ENCODE data around the gene ZHX3. TPM values are rescaled to one million over a fixed set of nuclear protein-coding genes. Genes with fewer than 3 reads are reported as not detected.

ZHX3 gene
- total RNA-seq, 1 donor from 2014 or later = 11.3 TPM

DNA sequence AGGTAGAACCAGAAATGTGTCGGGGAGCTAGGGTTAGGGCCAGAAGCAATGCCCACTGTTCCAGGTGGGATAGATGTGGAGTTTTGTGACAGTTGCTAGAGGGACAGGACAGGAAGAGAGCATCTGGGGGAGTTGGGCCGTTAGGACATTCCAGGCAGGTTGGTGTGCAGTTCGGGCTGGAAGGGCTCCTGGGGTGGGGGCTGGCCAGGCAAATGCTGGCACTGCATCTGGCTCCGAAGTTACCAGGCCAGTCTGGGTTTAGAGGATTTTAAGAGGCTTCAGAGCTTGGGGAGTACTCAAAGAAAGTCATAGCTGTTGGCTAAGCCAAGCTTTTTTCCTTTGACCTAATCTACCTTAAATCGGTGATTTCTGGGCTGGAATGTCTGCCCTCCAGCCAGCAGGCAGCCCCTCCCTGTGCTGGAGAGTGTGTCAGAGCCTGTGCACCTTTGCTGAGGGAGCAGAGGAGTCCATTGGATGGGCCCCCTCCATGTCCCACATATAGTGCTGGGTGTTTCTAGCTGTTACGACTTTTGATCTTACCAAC, 159.4 kb downstream of the ZHX3 start:
- intact Hi-C loops (cut with micrococcal nuclease) = loop anchor here (5.0 to 10.0 kb wide), 2 partner anchors 277 to 534 kb away; no protein-coding TSS in a partner anchor

DNA sequence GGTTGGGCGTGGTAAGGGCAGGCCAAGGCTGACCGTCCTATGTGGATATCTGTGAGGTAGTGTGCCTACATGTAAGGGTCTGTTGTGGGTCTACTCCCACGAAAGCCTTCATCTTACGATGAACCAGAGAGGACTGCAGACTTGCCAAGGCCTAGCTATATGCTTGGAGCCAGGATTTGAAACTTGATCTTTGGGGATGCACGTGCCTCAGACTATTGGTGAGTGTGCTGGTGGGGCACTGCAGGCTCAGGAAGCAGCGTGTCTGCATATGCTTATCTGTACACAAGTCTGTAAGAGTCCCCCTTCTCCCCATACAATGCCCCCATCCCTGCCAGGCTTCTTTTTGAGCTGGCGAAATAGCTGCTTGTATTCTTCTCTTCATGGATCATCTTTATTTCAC, 162.3 kb downstream of the ZHX3 start:
- intact Hi-C loops (cut with micrococcal nuclease) = loop anchor here (5.0 to 10.0 kb wide), 2 partner anchors 280 to 537 kb away; no protein-coding TSS in a partner anchor

DNA sequence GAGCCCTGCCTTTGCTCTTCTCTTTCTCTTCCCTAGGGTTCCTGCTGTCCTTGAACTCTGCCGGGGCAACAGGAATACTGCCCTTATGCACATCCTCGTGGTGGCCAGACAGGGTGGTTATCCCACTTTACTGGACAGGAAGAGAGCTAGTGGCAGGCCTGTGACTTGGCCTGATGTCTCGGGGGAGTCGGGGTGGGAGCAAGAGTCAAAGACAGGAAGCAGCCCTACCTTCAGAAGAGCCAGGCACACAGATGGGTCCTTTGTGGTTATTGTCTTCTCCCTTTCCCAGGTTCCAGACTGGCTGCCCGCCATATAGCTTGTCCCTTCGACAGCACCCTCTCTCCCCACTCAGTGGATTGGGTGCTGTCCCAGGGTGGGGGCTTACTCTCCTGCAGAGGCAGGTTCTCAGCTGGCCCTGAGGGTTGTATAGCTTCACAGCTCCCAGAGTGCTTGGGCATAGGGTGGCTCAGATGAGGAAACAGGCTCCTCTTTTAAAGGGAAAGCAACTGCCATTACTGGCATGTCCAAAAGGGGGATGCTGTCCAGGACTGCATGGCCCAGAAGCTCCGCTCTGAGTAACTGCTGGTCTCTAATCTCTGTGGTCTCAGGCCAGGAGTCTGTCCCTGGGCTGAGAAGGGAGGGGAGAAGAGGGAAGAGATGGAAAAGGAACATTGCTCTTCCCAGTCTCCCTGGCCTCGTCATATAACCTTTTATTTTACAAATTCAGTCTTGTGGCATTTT, 162.9 kb downstream of the ZHX3 start:
- intact Hi-C loops (cut with micrococcal nuclease) = loop anchor here (5.0 to 10.0 kb wide), 2 partner anchors 280 to 538 kb away; no protein-coding TSS in a partner anchor

DNA sequence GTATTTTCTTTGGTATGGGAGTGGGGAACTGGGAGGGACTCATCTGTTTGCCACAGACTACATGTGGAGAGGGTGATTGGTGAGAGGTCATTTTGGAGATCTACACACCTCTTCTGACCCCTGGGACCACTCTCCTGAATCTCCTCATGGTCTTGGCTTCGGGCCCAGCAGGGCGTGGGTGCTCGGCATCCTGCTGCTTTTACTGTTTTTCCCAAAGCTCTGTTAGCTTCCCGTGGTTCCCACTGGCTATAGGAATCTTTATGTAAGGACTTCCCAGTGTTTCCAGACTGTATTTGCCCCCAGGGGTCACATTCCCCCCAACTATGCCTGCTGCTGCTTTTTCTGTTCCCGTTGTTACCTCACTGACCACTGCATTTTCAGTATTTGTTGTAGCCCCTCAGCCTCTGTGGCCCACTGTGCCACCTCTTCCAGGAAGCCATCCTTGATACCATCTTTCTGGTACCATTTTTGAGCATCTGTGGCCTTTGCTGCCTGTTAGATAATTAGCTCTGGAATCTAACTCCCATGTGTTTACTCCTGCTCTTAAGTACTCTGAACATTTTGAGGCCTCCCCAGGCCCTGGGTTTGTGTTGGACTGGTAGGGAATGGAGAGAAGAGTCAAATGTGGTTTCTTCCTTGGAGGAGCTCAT, 165.3 kb downstream of the ZHX3 start:
- intact Hi-C loops (cut with micrococcal nuclease) = loop anchor here (10.0 kb wide), 1 partner anchor 283 kb away; no protein-coding TSS in a partner anchor

DNA sequence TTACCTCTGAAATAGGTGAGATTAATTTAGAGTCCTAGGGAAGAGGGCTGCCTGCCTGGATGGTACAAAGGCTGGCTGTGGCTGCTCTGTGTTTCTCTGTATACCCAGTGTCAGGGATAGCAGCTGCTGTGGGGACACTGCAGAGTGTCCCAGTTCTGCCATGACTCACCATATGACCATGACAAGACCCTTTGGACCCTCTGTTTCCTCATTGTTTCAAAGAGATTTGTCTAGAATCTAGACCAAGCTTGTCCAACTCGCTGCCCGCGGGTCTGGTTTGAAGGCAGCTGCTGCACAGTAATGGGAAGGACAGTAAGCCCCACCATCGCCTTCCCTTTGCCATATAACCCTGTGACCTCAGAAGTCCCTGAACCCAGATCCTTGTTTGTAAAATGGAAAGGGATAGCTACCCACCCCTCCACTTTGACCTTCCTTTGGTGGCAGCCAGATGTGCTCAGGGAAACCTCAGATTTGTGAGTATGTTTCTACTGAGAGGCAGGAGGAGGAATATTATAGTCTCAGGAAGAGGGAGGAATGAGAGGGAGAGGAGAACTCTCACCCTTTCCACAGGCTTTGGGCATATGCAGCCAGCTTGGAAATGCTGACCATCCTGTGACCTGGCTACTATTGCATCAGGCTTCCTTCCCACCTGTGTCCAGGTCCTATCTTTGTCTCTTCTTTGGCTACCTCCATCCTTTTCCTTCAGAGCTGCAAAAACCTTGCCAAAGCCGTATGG, 166.2 kb downstream of the ZHX3 start:
- intact Hi-C loops (cut with micrococcal nuclease) = loop anchor here (10.0 kb wide), 1 partner anchor 283 kb away; no protein-coding TSS in a partner anchor

DNA sequence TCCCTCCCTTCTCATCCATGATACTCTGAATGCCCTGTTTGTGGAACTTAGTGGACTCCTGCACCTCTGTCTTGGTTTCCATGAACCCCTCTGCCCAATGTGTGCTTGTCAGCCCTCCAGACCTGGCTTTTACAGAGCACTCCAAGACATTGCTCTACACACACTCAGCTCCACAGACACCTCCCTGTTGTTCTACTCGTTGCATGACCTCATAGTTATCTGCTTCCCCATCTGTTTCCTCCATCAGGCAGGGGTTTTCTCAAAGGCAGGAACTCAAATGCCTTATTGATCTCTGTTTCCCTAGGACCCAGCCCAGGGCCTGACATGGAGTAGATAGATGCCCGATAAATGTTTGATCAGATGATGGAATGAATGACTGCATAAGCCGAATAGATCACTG, 166.9 kb downstream of the ZHX3 start:
- intact Hi-C loops (cut with micrococcal nuclease) = loop anchor here (10.0 kb wide), 1 partner anchor 284 kb away; no protein-coding TSS in a partner anchor

DNA sequence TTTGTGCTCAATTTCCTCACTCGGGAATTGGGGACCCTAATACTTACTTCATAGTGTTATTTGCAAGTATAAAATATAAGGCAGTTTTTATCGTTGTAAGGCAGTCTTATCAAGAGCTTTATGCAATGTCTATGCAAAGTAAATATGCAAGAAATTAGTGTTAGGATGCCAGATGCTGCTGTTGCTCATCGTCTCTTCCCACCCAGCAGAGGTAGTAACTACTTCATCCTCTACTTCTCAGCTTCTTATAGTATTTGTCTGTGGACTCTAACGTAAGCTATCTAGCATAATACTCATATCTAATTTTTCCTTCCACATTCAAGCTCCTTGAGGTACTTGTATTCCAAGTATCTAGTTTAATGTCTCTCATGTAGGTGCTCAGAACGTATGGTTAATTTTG, 168.6 kb downstream of the ZHX3 start:
- intact Hi-C loops (cut with micrococcal nuclease) = no loop called here

DNA sequence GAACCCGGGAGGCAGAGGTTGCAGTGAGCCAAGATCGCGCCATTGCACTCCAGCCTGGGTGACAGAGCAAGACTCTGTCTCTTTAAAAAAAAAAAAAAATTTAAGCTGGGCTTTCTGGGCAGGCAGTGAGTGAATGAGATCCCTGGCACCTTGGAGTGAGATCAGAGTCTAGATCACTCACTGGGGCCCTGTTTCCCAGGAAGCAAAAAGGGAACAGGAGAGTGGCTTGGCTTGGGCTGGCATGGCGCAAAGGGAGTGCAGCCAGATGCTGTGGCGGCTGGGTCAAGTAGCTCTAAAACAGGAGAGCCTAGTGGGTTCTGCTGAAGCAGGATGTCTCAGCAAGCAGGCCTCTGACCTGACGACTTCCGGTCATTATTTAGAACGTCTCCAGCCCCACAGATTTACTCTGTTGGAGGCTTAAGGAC, 169.8 kb downstream of the ZHX3 start:
- intact Hi-C loops (cut with micrococcal nuclease) = no loop called here

DNA sequence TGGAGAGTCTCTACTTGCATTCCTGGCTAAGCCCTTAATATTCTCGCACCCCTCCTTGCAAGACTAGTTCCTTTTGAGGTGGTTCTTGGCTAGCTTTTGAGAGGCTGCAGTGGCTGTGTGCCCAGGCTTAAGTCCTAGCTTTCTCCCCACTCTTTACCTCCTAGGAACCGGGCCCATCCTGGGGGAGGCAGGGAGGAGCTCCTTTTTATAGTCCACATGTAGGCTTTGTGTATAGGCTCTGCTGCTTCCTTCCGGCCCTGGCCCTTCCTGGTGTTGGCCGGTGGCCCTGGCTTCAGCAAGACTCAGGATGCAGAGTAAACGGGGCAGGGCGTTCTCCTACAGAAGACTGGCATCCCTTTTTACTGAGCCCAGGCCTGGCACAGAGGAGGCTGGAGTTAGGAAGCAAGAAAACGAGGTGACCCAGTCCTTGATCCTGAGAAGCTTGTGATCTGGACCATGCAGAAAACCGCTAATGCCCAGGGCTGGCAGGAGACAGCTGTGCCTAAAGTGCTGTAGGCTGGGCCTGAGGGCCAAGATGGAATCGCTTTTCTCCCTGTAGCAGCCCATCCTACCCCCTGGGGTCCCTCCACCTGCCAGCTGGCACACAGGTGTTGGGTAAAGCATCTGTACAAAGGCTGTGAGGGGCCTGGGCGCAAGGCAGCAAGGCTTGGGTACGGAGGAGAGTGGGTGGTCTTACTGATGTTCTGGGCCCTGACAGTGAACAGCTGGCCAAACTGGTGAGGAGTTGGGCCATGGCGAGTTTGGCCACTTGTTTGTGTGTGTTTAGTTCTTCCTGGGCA, 171.5 kb downstream of the ZHX3 start:
- intact Hi-C loops (cut with micrococcal nuclease) = no loop called here

DNA sequence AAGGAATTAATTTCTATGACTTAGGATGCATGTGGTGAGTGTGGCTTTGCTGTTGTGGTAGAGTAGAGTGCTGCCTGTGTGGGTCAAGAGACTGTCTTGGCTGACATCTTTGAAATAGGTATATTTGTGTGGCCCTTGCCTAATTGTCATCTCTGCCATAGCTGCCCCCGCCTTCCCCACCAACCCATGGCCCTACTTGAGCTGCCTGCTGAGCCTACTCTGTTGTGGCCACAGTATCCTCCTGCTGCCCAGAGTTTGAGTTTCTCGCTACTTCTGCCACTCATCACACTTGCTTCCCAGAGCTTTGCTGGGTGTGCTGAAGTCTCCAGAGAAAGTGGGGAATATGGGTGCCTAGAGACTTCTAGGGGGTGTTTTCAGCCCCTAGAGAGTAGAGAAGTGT, 172.2 kb downstream of the ZHX3 start:
- intact Hi-C loops (cut with micrococcal nuclease) = no loop called here

DNA sequence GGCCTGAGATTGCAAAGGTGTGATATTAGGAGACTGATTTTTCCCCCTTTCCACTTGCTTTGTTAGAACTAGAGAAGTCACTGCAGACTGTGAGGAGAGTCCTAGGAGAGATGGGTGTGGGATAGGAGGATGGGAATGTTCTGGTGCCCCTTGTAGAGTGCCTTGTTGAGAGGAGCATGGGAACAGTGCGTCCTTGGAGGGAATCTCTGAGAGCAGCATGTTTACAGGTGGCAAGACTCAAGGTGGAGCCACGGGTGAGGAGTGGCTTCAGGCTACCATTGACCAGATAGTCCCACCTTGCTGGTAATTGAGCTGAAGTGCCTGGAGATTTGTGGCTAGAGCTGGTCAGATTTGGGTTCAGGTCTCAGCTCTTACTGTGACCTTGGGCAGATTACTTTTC, 174.2 kb downstream of the ZHX3 start:
- intact Hi-C loops (cut with micrococcal nuclease) = loop anchor here (1.0 kb wide), 1 partner anchor 14 kb away; no protein-coding TSS in a partner anchor

DNA sequence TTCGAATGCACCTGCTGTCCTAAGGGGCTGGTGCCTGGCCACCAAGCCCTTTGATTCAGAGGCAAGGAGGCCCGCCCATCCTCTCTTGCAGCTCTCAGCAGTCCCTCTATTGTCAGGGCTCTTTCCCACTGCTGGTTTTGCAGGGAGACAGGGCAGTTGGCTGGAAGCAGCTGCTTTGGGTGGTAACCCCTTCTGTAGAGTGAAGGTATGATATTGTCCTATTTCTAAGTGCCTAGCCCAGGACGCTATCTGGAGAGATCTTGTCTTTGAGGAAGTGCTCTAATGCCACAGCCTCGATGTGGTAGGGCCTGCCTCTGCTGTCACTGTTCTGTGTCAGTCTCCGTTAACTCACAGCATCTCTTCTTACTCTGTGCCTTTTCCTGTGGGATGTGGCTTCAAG, 174.6 kb downstream of the ZHX3 start:
- intact Hi-C loops (cut with micrococcal nuclease) = loop anchor here (1.0 kb wide), 1 partner anchor 14 kb away; no protein-coding TSS in a partner anchor

DNA sequence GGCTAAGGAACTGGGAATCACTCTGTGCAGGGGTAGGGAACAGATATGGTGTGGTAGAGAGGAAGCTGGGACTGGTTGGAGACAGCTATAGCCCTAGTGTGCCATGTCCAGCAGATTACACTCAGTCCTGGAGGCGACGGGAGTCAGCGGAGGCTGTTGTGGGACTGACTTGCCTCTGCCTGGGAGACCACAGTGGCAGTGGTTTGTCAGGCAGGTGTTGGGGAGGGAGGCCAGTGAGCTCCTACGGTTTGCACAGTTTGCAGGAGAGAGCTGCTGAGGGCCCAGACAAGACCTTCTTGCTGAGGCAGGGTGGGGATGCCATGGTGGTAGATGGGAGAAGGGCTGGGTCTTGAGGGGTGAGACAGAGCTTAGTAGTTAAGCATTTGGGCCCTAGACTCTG, 175.3 kb downstream of the ZHX3 start:
- intact Hi-C loops (cut with micrococcal nuclease) = no loop called here

DNA sequence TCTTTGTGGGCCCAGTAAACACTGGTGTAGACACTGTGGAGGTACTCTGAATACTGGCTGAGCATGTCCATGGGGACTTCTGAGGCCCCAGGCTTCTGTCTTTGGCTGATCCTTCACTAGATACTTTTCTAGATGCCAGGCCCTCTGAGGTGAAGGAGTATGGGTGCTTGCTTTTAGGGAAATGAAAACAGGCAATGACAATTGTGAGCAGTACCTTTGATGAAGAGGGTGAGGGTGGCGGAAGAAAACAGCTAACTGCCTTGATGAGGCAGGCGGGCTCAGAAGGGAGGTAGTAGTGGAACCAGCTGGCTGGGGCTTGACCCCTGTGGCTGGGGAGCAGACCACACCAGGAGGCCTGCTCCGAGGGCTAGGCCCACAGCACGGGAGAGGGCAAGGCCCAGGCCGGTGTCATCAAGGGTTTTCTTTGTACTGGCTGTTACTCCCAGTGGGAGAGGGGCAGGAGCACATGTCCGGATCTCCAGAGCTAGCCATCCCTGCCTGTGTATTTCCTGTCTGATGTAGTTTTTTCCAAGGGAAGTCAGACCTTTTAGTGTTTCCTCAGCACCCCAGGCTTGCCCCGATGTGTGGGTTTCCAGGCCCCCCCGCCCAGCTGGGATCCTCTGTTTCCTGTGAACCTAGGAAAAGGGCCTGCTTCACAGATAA, 176.2 kb downstream of the ZHX3 start:
- intact Hi-C loops (cut with micrococcal nuclease) = no loop called here

DNA sequence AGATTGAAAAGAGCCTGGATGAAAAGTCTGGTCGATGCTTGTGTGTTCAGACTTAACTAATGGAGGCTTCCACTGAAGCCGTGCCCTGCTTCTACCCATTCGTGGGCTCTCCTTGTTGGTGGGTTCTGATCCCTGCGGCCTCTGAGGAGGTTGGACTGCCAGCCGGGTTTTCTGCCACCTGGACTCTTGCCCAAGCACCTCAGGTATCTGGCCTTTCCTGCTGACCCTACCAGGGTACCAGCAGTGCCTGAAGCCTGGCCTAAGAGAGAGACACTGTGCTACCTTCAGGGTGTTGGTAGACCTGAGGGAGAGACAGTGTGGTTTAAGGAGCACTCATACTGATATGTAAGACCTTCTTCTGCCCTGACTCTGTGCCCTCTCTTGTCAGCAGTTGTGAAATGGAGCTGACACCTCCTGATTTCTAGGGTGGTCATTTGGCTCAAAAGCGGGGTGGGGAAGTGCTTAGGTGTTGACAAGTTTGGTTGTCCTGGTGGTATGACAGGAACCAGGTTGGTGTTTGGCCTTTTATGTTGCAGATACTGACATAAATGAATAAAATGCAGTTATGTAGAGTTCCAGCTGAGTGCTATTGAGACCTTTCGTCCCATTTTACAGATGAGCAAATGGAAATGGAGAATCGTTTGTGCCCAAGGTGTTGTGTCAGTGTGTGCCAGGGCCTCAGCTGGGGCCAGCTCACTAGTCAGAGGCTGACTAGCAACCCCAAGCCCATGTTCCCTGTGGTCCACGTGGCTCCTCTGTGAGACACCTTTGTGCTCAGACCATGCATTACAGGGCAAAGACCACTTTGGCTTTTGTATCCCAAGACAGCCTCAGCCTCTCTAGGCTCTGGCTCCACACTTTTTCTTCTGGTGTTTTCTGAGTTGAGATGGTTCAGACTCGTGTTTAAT, 177.1 kb downstream of the ZHX3 start:
- intact Hi-C loops (cut with micrococcal nuclease) = no loop called here

DNA sequence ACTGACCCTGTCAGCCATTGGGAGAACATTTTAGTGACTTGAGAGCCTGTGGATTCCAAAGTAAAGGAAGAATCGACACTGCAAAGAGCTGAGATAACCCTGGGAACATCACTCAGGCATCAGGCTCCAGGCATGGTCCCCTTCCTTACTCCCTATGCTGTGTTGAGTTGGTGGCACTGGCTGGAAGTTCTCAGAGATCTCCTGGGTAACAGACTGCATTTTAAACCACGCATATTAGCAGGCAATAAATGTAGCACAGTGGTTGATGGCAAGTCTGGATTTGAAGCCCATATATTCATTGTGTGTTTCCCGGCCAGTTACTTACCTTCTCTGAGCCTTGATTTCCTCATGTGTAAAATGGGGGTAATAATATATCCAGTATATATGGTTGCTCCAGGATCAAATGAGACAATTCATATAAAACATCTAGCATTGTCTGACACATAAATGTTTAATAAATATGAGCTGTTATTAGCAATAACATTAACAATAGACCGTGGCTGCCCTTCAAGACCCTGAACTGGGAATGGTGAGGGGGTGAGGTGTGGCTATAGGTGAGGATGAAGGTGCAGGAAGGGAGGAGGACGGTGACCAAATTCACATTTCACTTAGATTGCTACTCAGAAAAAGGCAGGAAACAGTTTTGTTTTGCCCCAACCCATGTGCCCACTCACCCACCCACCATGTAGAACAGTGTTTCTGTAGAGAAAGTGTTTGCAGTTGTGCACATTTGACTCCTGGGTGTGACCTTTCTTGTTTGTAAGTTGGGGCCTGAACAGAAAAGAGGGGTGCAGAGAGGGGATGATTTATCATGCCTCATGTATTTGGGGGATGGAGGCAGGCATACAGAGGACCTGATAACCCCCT, 178.1 kb downstream of the ZHX3 start:
- intact Hi-C loops (cut with micrococcal nuclease) = loop anchor here (1.0 to 5.0 kb wide), 2 partner anchors 18 to 478 kb away; partner anchors contain the start of gene CHD6

DNA sequence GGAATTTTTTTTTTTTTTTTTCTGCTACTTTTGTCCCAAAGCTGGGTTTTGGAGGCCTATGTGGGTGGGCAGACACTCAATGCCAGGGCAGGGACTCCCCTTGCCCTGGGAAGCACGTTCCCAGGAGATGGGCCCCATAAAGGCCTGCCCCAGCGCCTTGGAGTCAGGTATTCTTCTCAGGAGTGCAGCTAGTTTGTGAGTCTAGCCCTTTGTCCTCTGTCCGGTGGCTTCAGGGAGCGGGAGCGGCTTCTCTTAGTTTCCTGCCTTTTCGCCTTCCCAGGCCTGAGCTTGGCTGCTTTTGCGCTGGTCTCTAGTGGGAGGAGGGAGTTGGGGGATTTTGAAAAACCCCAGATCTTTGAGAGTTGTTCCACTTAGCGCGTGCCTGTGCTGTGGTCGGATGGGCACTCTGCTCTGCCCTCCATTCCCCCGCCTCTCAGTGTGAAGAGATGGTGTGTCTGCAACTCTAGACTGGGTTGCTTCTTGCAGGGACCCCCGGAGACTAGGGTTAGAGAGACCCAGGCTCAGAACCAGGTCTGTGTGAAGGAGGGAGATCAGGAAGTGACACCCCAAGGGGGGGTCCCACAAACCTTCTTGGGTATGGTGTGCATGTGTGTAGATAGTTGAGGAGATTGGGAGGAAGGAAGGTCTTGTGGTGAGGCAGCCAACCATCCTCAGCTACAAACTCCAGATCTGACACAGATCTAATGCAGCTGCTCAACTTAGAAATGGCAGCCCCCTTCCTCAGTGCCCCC, 178.9 kb downstream of the ZHX3 start:
- intact Hi-C loops (cut with micrococcal nuclease) = loop anchor here (1.0 to 5.0 kb wide), 2 partner anchors 19 to 479 kb away; partner anchors contain the start of gene CHD6

Measured in T-helper 2 cell treated with Interferon-gamma antibody and Interleukin-4, amounts not matched to agents 100 ng/mL and 5 ng/mL, for 36 hours (primary cell).